GM12891 (cell line): ENCODE results near the gene TEAD3.

Experiments
- PAX5 ChIP-seq: IDR thresholded peaks from 2 replicates; pipeline ENCODE4 v1.6.1; 2011; ENCODE audit warnings: low read length, moderate library complexity, mild to moderate bottlenecking; ENCODE audit not compliant: insufficient read depth, severe bottlenecking
- POLR2A ChIP-seq: IDR thresholded peaks from 2 replicates; pipeline ENCODE4 v1.6.1; 2011; ENCODE audit warnings: low read depth, low read length, control low read depth
- POLR2AphosphoS5 ChIP-seq: IDR thresholded peaks from 2 replicates; pipeline ENCODE4 v1.6.1; 2011; ENCODE audit warnings: low read depth, low read length, control low read depth

GRCh38 chr6:35453236-35453635 lies 43.6 kb downstream of the TEAD3 start:
- no peak for TF ChIP-seq POLR2A
- TF ChIP-seq POLR2AphosphoS5, result no peak
- TF ChIP-seq PAX5, result no peak
